Heart left ventricle (tissue), 13 donors: ENCODE measurements around the gene IFI16.

ENCODE experiments used
- CTCF ChIP-seq, 12 donors: fragments of 200-600 bp; sonication (generic) in 4 of 12; IDR thresholded peaks; one replicate each; pipeline versions ENCODE4 v1.5.0 to v1.8.0; 2018 to 2022; ENCODE audit warnings: antibody characterized with exemption in 12 of 12, mild to moderate bottlenecking in 5 of 12
- POLR2A ChIP-seq, 2 donors: fragments of 450-650 bp; IDR thresholded peaks; one replicate each; pipeline ENCODE4 v1.6.1; 2017; ENCODE audit warnings: antibody characterized with exemption in 2 of 2, mild to moderate bottlenecking in 2 of 2, moderate library complexity in 2 of 2
- donor health status: ischemic (EF 13 %, LVEDD 7.1; RV severe dilation, severe dysfunction).
- donor health status: DM: no; HTN: yes; CAD: no.
- donor health status: DM: no; HTN: no; CAD: no.
- donor health status: ischemic (EF 25% LVEDD 6.9; RV normal size, moderate dysfunction).
- donor health status: ischemic (EF 25% LVEDD 5.7; RV mildly dilated, moderate dysfunction).
- donor health status: ischemic (EF 35%, LVEDD 5.7; RV mildly dilated, moderate dysfunction).
- donor health status: nonischemic (EF 11% LVEDD 7.7; RV severe dilation, severe dysfunction).
- donor health status: DM: yes; HTN: yes; CAD: no.
- donor health status: PGD.
- donor health status: ischemic (EF 29% LVEDD 5.4; RV normal size, mild dysfunction).
- donor health status: nonischemic (EF 23%, LVEDD 6.1; RV moderate dilation, normal function).

DNA sequence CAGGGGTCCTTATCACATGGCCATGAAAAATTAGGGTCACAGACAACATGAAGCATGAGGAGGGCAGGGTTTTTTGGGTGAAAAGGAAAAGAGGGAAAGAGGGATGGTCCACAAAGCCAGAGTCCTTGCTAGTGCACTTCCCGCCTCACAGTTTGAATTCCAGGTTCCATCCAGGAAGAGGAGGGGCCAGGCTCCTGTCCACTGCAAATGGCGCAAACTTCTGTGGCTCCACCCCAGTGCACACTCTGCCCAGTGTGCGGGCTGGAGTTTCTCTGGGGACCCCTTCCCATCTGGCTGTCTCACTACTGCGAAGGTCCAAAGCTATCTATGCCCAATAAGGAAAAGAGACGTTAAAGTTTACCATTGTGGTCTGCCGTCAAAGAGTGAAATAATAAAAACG is 49.0 kb downstream of the IFI16 start:
- no peak for TF ChIP-seq POLR2A (IDR thresholded peaks at IDR 0.05)
- TF ChIP-seq CTCF (IDR thresholded peaks at IDR 0.05), result no peak
